Suprapubic skin (tissue), 4 donors: ENCODE results near the gene VPS45. TPM values are rescaled to one million over a fixed set of nuclear protein-coding genes. Genes with fewer than 3 reads are reported as not detected.

Source experiments
- DNase-seq, 2 donors: peaks; one replicate each; pipeline ENCODE4 v3.0.0-alpha.2; 2019; ENCODE audit warnings: low spot score in 2 of 2
- H3K27ac ChIP-seq: fragments of 200-600 bp; sonication (generic); one replicate; pipeline ENCODE4 v1.5.1; 2019
- H3K27me3 ChIP-seq: fragments of 200-600 bp; sonication (generic); one replicate; pipeline ENCODE4 v1.5.1; 2019
- H3K36me3 ChIP-seq: fragments of 200-600 bp; sonication (generic); one replicate; pipeline ENCODE4 v1.5.1; 2019
- H3K4me1 ChIP-seq: fragments of 200-600 bp; sonication (generic); one replicate; pipeline ENCODE4 v1.5.1; 2019
- H3K4me3 ChIP-seq: fragments of 200-600 bp; sonication (generic); one replicate; pipeline ENCODE4 v1.5.1; 2019; ENCODE audit warnings: mild to moderate bottlenecking
- H3K9me3 ChIP-seq: fragments of 200-600 bp; sonication (generic); one replicate; pipeline ENCODE4 v1.5.1; 2019
- EP300 ChIP-seq: sonication (generic); formaldehyde crosslinking; IDR thresholded peaks from one replicate; pipeline ENCODE4 v1.6.1; 2017; ENCODE audit warnings: antibody characterized with exemption
- POLR2A ChIP-seq, 2 donors: fragments of 450-650 bp; IDR thresholded peaks; one replicate each; pipeline ENCODE4 v1.6.1; 2017; ENCODE audit warnings: antibody characterized with exemption in 2 of 2, mild to moderate bottlenecking in 2 of 2, moderate library complexity in 2 of 2
- POLR2AphosphoS5 ChIP-seq, 3 donors: sonication (generic); formaldehyde crosslinking; IDR thresholded peaks; one replicate each; pipeline ENCODE4 v1.6.1; 2017; ENCODE audit warnings: antibody characterized with exemption in 3 of 3
- WGBS: methylation state at CpG from one replicate; pipeline ENCODE4 v1.1.5; 2018; 5-methylcytosine and 5-hydroxymethylcytosine counted together
- total RNA-seq, 4 donors: library from RNA; depleted of rRNA; stranded (reverse); fragments of >200 nt; gene quantifications; one replicate each; pipeline ENCODE4 v1.1.0, GENCODE V29; 2016
- TF ChIP-seq, protein P1 (sequence below), 2 donors: fragments of 200-600 bp in 1 of 2; fragments of 450-650 bp in 1 of 2; sonication (generic) in 1 of 2; IDR thresholded peaks; one replicate each; pipeline ENCODE4 v1.5.1; 2016 to 2019; ENCODE audit warnings: antibody characterized with exemption in 2 of 2, mild to moderate bottlenecking in 1 of 2, moderate library complexity in 1 of 2

VPS45 gene
- total RNA-seq, 4 donors from 2014 or later: 23.8 to 67.4 (median 34.2) TPM

GRCh38 chr1:150072959-150073358 lies 5.4 kb downstream of the VPS45 start:
- H3K9me3 ChIP-seq: no peaks in the 10 kb centered on the region
- H3K4me1 ChIP-seq: peaks cover 17% of the 10 kb centered on the region
- H3K27ac ChIP-seq: no peak overlapping the region
- H3K4me3 ChIP-seq: no peak overlapping the region
- DNase-seq: no peak
- TF ChIP-seq, protein P1, sequence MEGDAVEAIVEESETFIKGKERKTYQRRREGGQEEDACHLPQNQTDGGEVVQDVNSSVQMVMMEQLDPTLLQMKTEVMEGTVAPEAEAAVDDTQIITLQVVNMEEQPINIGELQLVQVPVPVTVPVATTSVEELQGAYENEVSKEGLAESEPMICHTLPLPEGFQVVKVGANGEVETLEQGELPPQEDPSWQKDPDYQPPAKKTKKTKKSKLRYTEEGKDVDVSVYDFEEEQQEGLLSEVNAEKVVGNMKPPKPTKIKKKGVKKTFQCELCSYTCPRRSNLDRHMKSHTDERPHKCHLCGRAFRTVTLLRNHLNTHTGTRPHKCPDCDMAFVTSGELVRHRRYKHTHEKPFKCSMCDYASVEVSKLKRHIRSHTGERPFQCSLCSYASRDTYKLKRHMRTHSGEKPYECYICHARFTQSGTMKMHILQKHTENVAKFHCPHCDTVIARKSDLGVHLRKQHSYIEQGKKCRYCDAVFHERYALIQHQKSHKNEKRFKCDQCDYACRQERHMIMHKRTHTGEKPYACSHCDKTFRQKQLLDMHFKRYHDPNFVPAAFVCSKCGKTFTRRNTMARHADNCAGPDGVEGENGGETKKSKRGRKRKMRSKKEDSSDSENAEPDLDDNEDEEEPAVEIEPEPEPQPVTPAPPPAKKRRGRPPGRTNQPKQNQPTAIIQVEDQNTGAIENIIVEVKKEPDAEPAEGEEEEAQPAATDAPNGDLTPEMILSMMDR (IDR thresholded peaks at IDR 0.05): peak in 1 of 2 donors; percentile 32
- TF ChIP-seq POLR2A (IDR thresholded peaks at IDR 0.05) (no peak), EP300 (no peak), POLR2AphosphoS5 (IDR thresholded peaks at IDR 0.05) (no peak)
- no peaks in the 10 kb centered on the region for H3K27me3 ChIP-seq
- 64% methylated on average over 3 of the region's 3 CpGs for WGBS
- peaks cover 34% of the 10 kb centered on the region for H3K36me3 ChIP-seq

- no peak overlapping the region for H3K4me3 ChIP-seq
- 91% methylated on average over 2 of the region's 2 CpGs for WGBS
- TF ChIP-seq, protein P1 (IDR thresholded peaks at IDR 0.05): no peak
- TF ChIP-seq EP300: no peak
- TF ChIP-seq POLR2AphosphoS5 (IDR thresholded peaks at IDR 0.05): no peak
- TF ChIP-seq POLR2A (IDR thresholded peaks at IDR 0.05): no peak
- no peaks in the 10 kb centered on the region for H3K27me3 ChIP-seq
- H3K9me3 ChIP-seq: no peaks in the 10 kb centered on the region
- H3K4me1 ChIP-seq: peaks cover 12% of the 10 kb centered on the region
- peaks cover 39% of the 10 kb centered on the region for H3K36me3 ChIP-seq
- DNase-seq: no peak
- no peak overlapping the region for H3K27ac ChIP-seq
These were observed 5.9 kb downstream of the VPS45 start for GRCh38 chr1:150073516-150073915.

GRCh38 chr1:150076066-150076465 lies 8.5 kb downstream of the VPS45 start:
- Histone ChIP-seq H3K36me3 (peaks cover 59% of the 10 kb centered on the region), H3K4me3 (no peak overlapping the region), H3K9me3 (no peaks in the 10 kb centered on the region), H3K27ac (no peak overlapping the region), H3K4me1 (no peaks in the 10 kb centered on the region), H3K27me3 (no peaks in the 10 kb centered on the region)
- TF ChIP-seq, protein P1 (IDR thresholded peaks at IDR 0.05): no peak
- TF ChIP-seq EP300 (no peak), POLR2AphosphoS5 (IDR thresholded peaks at IDR 0.05) (no peak), POLR2A (IDR thresholded peaks at IDR 0.05) (no peak)
- no peak for DNase-seq
- 87% methylated on average over 2 of the region's 2 CpGs for WGBS

DNA sequence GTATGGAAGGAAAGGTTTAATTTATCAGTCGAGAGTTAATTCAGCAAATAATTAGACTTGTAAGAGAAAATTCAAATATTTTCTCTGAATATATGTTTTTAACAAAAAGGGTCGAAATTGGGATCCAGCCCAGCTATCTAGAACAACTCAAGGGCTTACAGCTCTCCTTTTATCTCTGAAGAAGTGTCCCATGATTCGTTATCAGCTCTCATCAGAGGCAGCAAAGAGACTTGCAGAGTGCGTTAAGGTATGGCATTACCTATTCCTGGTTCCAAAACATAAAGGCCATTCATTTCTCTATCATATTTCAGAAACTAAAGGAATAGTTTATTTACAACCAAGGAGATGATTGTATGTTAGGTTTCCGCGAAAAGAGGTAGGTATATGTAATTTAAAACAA lies 9.4 kb downstream of the VPS45 start:
- H3K36me3 ChIP-seq: peaks cover 66% of the 10 kb centered on the region
- DNase-seq: no peak
- WGBS: 95% methylated on average over 6 of the region's 6 CpGs

GRCh38 chr1:150080784-150081183 lies 13.2 kb downstream of the VPS45 start:
- no peaks in the 10 kb centered on the region for H3K9me3 ChIP-seq
- H3K27me3 ChIP-seq: no peaks in the 10 kb centered on the region
- TF ChIP-seq, protein P1 (IDR thresholded peaks at IDR 0.05): no peak
- TF ChIP-seq EP300 (no peak), POLR2AphosphoS5 (IDR thresholded peaks at IDR 0.05) (no peak), POLR2A (IDR thresholded peaks at IDR 0.05) (no peak)
- no peak overlapping the region for H3K4me3 ChIP-seq
- no peak overlapping the region for H3K27ac ChIP-seq
- DNase-seq: no peak
- H3K4me1 ChIP-seq: no peaks in the 10 kb centered on the region
- peaks cover 76% of the 10 kb centered on the region for H3K36me3 ChIP-seq

More for the DNA sequence above, 9.4 kb downstream of the VPS45 start:
- Histone ChIP-seq H3K27me3 (no peaks in the 10 kb centered on the region), H3K4me1 (no peaks in the 10 kb centered on the region), H3K27ac (no peak overlapping the region), H3K4me3 (no peak overlapping the region), H3K9me3 (no peaks in the 10 kb centered on the region)
- TF ChIP-seq POLR2A (IDR thresholded peaks at IDR 0.05) (no peak), POLR2AphosphoS5 (IDR thresholded peaks at IDR 0.05) (no peak), EP300 (no peak)
- TF ChIP-seq, protein P1 (IDR thresholded peaks at IDR 0.05): no peak
